GM19238 (cell line): ENCODE results near the gene TDRD1.

Experiments used
- DNase-seq: peaks from one replicate; pipeline ENCODE4 v3.0.0; 2011; ENCODE audit warnings: low spot score; ENCODE audit not compliant: insufficient read length

Gene TDRD1

DNA sequence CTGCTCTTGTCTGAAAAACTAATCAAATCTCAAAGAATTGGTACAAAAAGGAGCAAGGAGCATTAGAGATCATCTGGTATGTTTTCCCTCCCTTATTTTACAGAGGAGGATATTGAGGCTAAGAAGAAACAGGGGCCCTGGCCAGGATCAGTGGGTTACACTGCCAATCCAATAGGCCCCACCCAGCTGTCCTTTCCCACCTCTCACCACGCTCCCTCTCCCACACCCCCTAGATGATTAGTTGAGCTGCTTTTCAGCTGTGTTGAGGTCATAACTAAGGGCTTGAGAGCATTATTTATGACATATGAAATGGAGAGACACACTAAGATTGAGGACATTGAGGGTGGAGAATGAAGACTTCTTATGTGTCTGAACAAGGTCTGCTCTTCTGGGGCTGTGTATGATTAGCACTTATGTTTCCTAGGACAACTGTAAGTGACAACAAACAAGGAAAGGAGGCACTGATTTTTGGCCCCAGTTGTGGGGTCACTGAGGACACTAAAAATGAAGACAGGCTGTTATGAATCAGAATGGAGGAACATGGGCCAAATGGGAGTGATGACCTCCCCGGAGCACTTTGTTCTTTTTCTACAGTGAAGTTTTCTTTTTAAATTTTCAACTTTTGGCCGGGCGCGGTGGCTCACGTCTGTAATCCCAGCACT is 86.4 kb downstream of the TDRD1 start:
- DNase-seq: no peak

DNA sequence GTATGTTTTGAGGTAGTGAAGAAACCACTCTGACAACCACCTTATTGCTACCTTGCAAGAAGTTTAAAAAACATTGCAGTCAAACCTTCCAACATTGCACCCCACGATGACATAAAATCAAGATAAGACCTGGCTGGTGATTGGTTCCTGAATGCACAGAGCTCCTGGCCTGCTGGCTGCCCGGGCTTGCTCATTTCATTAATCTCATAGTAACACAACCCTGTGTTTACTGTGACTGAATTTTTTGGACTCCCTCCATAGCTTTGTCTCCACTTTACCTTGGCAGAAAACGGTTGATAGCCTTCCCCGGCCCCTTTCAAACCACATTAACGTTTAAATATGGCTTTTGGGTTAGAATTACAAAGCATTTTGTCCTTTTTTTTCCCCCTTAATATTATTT is 87.4 kb downstream of the TDRD1 start:
- DNase-seq: no peak

DNA sequence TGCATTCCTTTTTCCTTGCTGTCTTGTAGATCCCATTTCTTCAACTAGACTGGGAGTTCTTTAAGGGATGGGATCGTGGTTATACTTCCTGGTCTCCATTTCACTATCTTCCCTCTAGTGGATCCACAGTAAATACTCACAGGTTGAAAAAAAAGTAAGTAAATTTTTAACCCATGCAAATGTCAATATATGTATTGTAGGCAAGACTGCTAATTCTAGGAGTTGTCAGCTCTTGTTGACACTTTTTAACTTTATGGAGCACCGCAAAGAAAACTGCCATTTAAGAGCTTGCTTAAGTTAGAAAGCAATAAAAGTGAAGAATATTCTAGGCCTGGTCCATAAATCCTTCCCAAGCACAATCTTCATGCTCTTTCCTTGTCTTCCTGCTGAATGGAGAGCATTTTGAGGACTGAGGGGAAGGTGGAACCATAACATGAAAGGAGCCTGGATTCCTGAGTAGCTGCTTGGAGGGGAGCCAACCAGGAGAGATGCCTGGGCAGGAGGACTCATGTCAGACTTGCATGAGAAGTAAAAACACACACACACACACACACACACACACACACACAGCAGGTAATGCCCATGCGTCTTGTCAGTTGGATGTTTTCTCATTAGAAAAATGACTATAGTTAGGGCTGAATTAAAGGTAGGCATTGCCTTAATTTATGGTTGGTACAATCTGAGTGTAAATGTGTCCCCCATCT is 92.1 kb downstream of the TDRD1 start:
- DNase-seq: no peak

DNA sequence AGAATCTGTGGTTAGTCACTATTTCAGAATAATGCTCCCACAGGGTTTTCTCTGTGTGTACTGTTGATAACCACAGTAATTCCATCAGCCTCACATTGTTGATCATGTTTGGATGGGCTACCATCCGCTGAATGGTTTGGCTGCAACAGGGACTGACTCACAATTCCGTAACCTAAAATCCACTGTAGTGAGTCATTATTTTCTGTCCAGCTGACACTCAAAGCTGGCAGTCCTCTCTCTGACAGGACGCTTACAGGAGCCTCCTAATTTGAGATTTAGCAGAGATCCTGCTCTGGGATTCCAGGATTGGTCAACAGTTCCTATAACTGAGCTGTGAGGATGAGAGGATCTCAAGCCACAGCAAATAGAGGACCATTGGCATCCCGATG is 92.6 kb downstream of the TDRD1 start:
- no peak for DNase-seq

DNA sequence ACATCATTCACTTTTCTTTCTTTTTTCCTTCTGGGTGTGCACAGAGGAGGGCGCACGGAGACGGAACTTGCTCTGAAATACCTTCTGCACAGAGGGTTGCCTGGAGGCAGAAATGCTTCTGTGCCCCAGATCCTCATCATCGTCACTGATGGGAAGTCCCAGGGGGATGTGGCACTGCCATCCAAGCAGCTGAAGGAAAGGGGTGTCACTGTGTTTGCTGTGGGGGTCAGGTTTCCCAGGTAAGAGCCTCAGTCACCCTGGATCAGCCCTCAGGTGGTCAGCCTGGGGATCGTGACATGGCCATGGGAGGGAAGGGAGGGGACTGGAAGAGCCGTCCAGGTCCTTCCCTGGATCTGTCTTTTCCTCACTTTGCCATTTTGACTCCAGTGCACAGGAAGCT is 93.5 kb downstream of the TDRD1 start:
- DNase-seq: no peak

DNA sequence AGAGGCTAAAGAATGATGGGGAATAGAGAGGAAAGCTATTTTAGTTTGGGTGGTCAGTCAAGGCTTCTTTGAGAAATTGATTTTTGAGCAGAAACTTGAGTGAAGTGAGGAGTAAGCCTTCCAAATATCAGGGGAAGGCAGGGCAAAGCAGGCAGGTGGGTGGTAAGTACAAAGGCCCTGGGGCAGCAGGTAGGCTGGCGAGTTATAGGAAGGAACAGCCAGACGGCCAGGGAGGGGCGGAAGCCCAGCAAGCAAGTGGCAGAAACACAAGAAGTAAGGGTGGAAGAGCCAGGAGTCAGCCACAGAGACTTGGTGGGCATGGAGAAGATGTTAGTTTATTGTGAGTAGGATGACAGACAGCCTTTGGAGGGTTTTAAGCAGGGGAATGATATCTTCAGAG is 94.8 kb downstream of the TDRD1 start:
- no peak for DNase-seq

DNA sequence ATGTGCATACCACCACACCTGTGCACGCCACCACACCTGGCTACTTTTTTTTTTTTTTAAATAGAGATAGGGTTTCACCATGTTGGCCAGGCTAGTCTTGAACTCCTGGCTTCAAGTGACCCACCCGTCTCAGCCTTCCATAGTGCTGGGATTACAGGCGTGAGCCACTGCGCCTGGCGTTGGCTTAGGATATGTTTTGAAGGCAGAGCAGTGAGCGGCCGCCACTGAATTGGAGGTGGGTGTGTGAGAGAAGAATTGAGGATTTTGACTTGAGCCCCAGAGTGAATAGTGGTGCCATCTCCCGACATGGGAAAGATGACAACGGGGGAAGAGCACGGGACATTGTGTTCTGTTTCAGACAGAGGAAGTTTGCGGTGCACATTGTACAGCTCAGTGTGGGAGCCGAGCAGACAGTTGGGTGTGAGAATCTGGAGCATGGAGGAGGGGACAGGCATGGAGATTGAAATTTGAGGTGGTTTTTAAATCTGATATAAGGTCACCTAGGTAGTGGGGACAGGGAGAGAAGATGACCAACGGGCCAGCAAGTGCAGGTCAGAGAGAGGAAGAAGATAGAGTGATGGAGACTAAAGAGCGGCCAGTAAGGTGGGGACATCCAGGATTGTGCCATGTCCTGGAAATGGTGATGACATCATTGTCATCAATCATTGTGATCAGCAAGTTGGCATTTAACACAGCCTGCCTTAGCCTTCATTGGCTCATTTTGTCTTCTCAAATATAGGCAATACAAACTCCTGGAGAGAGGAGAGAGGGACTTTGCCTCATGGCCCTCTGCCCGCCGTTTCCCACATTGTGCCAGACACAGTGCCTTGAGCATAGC is 95.7 kb downstream of the TDRD1 start:
- no peak for DNase-seq

DNA sequence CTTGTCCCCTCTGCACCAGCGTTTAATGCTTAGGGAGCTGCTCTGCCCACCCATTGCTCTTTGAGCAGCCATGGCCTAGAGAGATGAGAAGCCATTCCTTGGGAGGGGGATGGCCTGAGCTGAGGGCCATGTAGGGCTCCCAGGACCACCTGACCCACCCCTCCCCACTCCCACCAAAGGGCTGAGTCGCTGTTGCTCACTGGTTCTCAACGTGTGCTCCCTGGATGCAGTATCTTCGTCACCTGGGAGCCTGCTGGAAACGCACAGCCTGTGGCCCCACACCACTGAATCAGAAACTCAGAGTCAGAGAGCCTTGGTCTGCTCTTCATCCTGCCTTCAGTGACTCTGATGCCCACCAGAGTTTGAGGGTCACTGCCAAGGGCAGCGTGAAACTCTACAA is 96.9 kb downstream of the TDRD1 start:
- no peak for DNase-seq

DNA sequence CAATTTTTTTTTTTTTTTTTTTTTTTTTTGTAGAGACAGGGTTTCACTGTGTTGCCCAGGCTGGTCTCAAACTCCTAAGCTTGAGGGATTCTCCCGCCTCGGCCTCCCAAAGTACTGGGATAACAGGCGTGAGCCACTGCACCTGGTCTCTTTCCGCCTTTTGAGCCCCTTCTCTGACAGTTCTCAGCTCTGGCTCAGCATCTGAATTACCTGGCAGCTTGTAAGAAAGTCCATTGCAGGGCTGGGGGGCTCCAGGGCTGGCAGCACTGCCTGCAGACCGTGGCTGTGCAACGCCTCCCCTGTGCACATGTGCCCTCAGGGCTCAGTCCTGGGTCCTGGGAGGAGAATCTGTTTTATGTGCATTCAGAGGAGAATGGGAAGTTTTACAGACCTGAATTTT is 97.5 kb downstream of the TDRD1 start:
- DNase-seq: no peak

DNA sequence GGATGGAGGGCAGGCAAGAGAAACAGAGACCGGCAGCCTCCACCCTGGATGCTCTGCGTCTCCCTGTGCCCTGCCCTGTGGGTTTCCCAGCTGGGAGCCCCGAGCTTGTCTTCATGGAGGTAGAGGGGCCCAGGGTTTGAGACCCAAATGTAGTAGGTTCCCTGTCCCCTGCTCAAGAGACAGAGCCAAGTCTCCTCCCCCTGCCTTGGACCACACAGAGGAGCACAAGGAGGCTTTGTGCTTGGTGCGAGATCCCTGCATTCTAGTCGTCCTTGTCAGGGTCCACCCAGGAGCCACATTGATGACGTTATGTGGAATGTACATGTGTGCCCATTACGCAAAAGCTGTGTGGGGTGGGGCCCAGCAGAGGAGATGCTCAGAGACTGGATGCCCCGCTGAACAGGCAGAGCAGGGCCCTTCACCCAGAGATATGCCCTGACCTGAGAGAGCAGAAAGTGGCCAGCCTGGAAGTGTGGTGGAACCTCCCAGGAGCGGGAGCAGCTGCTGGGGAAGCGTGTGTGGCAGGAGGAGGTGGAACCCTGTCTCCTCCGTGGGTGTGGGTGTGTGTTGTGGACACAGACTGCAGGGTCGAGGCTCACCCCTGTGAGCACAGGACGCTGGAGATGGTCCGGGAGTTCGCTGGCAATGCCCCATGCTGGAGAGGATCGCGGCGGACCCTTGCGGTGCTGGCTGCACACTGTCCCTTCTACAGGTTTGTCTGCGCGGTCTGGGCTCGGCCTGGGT is 99.2 kb downstream of the TDRD1 start:
- DNase-seq: no peak

DNA sequence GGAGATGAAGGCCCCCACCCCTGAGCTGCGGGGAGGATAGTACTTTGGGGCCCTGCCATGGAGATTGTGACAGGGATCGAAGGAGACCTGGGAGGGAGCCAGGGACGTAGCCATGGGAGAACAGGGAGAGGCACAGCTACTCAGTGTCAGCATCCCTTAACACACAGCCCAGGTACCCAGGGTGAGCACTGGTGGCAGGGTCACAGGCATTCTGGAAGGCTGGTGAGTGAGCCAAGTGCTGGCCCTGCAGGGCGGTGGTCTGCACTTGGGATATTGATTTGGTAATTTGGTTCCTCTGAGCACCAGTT is 99.7 kb downstream of the TDRD1 start:
- no peak for DNase-seq

DNA sequence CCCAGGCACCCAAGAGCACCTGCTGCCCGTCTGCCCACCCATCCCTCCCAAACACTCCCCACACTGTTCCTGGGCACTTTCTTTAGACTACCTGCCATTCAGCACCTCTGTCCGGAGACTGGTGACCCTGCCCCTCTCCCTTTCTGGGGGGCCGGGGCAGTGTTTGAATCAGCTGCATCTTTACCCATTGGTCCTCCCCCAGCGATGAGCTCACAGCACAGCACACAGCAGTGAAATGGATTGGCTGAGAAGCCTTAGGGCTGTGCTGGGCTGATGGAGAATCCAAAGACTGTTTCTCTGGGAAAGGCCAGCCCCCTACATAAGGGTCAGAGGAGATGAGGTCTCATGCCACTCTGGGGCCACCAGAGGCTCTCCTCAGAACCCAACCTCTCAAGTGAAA is 100.1 kb downstream of the TDRD1 start:
- no peak for DNase-seq

DNA sequence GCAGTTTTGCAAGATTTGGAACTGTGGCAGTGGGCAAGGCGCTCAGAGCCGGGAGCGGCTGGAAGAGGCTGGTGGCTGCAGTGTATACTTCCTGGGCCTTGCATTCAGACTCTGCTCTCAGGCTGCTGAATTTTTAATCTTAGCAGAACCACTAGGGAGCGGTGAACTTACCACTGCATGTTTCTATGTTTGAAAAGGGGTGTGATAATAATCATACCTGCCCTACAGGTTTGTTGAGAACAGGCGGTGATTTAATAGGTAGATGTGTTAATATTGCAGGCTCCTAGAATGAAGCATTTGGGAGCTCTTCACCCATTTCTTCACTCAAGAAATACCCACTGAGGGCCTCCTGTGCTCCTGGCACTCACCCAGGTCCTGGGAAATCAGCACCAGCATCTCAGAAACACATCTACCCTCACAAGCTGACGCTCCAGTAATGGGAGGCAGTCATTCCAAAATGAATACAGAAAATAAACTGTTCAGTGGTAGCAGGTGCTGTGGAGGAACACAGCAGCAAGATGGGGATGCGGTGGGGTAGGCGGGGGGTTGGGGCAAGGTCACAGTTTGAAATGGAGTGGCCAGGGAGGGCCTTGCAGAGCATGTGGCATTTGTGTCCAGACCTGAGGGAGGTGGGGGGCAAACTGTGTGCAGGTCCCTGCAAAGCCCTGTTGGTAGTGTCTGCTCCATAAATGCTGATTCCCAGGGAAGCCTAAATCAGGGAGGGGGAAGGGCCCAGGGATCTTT is 100.9 kb downstream of the TDRD1 start:
- DNase-seq: no peak

DNA sequence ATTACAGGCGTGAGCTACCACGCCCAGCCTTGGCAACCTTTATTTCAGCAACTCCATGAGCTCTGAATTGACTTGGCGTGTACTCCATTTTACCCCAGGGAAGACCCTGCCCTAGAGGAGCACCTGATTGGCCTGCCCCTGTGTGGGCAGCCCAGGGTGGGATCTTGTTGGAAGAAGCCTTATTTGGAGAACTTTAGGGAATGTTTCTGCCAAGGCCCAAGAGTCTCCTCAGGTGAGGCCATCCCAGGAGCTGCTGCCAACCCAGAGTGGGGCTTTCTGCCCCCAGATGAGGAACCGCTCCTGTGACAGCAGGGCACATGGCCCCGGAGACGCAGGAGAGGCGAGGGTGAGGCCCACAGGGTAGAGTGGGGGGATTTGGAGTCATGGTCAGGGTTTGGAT is 101.9 kb downstream of the TDRD1 start:
- no peak for DNase-seq

DNA sequence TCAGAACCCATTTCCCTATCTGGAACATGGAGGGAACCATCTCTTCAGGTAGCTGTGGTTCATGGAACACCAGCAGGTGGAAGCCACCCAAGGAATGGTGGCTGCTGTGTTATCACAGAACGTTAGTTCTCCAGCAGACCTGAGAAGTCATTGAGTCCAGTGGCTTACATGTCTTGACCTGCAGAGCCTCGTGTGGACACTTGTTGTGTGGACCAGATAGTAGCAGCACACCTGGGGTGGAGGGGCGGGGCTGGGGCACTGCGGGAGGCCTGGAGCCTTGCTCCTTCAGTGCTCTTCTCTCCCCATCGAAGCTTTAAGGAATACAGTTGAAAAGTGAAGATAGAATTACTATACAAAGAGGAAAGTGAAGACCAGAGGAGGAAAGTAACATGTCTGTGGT is 102.3 kb downstream of the TDRD1 start:
- DNase-seq: no peak
